22Rv1 (cell line): ENCODE measurements around the gene POSTN.

Experiments
- H3K27ac ChIP-seq: fragments of 450-650 bp; 2 replicates; pipeline ENCODE4 v1.5.1; 2017
- ZFX ChIP-seq: fragments of 450-650 bp; IDR thresholded peaks from 2 replicates; pipeline ENCODE4 v1.6.1; 2017; ENCODE audit warnings: antibody characterized with exemption, borderline replicate concordance
- TF ChIP-seq, protein P1 (sequence below): fragments of 450-650 bp; IDR thresholded peaks from 2 replicates; pipeline ENCODE4 v1.5.1; 2017; ENCODE audit warnings: mild to moderate bottlenecking

The POSTN gene, protein sequence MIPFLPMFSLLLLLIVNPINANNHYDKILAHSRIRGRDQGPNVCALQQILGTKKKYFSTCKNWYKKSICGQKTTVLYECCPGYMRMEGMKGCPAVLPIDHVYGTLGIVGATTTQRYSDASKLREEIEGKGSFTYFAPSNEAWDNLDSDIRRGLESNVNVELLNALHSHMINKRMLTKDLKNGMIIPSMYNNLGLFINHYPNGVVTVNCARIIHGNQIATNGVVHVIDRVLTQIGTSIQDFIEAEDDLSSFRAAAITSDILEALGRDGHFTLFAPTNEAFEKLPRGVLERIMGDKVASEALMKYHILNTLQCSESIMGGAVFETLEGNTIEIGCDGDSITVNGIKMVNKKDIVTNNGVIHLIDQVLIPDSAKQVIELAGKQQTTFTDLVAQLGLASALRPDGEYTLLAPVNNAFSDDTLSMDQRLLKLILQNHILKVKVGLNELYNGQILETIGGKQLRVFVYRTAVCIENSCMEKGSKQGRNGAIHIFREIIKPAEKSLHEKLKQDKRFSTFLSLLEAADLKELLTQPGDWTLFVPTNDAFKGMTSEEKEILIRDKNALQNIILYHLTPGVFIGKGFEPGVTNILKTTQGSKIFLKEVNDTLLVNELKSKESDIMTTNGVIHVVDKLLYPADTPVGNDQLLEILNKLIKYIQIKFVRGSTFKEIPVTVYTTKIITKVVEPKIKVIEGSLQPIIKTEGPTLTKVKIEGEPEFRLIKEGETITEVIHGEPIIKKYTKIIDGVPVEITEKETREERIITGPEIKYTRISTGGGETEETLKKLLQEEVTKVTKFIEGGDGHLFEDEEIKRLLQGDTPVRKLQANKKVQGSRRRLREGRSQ

DNA sequence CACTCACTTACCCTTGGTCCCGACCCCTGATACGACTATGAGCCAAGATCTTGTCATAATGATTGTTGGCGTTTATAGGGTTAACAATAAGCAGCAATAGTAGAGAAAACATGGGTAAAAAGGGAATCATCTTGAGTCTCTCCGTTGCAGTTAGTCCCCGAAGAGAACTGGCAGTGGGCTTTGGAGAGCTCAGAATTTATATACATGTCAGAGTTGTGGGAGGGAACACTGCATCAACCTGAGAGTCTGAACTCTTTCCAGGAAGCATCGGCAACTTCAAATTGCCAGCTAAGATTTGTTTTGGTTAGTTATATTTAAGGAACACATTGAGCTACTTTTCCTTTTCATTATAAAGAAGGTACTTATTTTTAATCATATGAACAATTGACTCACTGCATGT, at the start of gene POSTN:
POSTN (minus strand) TSS at position 172 of the 400 bp plus-strand sequence; CDS start at position 130, 42 bp downstream.
- H3K27ac ChIP-seq: no peak within 1 kb of the TSS
- no peak for TF ChIP-seq ZFX
- TF ChIP-seq, protein P1, sequence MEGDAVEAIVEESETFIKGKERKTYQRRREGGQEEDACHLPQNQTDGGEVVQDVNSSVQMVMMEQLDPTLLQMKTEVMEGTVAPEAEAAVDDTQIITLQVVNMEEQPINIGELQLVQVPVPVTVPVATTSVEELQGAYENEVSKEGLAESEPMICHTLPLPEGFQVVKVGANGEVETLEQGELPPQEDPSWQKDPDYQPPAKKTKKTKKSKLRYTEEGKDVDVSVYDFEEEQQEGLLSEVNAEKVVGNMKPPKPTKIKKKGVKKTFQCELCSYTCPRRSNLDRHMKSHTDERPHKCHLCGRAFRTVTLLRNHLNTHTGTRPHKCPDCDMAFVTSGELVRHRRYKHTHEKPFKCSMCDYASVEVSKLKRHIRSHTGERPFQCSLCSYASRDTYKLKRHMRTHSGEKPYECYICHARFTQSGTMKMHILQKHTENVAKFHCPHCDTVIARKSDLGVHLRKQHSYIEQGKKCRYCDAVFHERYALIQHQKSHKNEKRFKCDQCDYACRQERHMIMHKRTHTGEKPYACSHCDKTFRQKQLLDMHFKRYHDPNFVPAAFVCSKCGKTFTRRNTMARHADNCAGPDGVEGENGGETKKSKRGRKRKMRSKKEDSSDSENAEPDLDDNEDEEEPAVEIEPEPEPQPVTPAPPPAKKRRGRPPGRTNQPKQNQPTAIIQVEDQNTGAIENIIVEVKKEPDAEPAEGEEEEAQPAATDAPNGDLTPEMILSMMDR: no peak

DNA sequence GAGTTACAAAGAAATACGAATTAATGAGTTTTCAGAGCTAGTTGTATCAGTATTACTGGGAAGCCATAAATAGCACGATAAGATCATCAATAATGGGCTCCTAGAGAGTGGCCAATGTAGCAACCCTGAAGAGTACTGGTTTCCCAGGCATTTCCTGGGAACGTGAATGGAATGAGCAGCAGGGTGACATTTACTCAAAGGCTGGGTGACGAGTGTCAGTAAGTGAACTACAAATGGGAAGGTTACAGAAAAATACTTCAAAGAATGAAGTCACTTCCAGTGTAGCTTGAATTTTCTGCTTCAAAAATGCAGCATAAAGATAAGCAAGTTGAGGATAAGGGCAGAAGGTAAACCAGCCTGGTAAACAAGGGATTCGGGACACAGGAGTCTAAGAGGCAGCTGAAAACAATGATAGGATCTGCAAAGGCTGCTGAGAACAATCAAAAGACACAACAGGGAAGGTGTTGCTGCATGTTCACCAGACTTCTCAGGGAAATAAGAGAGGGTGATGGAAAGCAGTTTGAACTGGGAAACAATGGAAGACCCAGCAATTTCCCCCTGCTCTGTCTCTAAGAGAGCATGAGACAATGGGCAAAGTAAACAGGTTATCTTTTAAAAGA, 48.6 kb upstream of the POSTN start:
- no peak overlapping the region for H3K27ac ChIP-seq
- TF ChIP-seq ZFX: no peak
- TF ChIP-seq, protein P1: no peak

DNA sequence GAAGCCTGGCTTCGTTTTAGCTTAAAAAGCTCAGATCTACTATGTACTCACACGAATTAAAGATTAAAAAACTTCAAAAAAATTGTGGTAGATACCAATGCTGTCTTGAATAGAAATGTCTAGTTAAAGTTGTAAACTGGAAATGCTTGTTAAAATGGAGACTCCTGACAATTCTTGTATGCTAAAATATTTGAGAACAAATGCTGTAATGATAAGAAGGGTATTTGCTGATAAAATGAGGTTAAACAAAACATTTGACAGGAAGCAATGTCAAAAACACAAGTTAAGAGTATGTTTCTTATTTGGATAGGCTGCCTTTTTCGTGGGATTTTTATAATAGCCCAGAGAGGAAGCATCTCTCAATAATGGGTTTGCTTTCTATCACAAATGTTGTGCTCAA, 48.0 kb upstream of the POSTN start:
- TF ChIP-seq ZFX: no peak
- TF ChIP-seq, protein P1: no peak

DNA sequence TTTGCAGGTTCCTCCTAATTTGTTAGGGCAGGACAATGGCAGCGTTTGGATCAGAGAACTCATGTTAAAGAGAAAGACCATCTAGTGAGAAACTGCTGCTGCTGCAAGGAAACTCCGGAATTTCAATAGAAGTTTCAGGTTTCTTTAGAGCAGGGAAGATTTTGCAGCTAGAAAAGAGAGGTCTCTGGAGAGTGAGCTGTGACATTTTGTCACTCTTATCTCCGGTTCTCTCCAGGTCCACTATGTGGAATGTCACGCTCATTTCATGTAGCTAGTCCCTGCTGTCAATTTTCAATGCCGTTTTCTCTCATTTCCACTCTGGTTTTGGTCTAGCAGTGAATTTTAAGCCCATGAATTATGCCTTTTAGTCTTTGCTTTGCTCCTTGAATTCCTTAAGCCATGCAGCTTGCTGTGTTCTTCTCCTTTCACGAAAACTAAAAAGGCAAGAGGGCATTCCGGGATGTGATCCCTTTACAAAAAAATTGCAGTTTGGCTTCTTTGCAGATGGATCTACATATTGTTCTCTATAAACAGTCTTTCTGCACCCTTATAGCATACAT, 46.7 kb upstream of the POSTN start:
- TF ChIP-seq, protein P1: no peak
- no peak for TF ChIP-seq ZFX
- H3K27ac ChIP-seq: no peak overlapping the region

More for the DNA sequence above, 48.0 kb upstream of the POSTN start:
- no peak overlapping the region for H3K27ac ChIP-seq

DNA sequence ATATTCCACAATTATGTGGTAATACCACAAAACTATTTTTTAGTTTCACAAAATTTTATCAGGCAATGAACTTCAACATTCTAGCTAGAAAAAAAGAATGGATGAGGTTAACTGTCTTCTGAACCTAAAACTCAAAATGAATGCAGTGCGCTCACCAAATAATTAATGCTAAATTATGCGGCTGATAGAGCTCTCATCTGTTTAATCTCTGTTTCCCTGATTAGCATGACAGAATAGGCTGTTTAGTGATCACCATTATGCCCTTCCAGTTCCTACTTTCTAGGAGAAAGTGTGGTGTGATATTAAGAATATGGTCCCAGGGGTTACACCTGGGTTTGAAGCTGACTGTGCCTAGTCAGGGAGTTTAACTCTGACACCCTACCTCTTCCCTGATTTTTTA, 42.8 kb upstream of the POSTN start:
- TF ChIP-seq, protein P1: no peak
- no peak for TF ChIP-seq ZFX
- H3K27ac ChIP-seq: no peak overlapping the region

DNA sequence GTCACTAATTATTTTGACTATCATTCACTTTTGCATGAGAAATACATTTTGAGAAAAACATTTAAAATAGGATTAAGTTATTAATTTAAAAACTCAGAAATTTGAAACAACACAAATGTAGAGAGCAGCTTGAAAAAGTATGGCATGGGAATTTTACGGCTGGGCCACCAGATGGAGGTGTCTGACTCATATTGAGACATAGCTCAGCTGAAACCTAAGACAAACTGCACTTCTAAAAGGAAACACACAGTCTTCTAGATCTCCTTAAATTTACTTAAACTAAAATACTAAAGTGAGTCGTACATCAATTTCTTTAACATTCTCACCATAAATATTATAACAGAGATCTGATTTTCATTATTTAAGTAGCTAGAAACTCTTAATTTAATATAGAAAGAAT, 41.9 kb upstream of the POSTN start:
- no peak for TF ChIP-seq ZFX
- TF ChIP-seq, protein P1: peak; percentile 69
- H3K27ac ChIP-seq: no peak overlapping the region
